Mesenchymal stem cell (in vitro differentiated cells and primary cell): ENCODE results near the gene ZWILCH.

Experiments
- DNase-seq: peaks from one replicate; pipeline ENCODE4 v3.0.0-alpha.2; 2013
- H2AFZ ChIP-seq: one replicate; pipeline ENCODE4 v1.6.1; 2013; ENCODE audit warnings: low read depth, mild to moderate bottlenecking, control low read depth, inconsistent platforms, low read length, moderate library complexity
- H2AK5ac ChIP-seq: 2 replicates; pipeline ENCODE4 v1.6.1; 2013; ENCODE audit warnings: low read length, moderate library complexity, mild to moderate bottlenecking, inconsistent platforms; ENCODE audit not compliant: severe bottlenecking
- H2BK120ac ChIP-seq: one replicate; pipeline ENCODE4 v1.6.1; 2013; ENCODE audit warnings: low read depth, mild to moderate bottlenecking, inconsistent platforms, low read length, moderate library complexity
- H2BK12ac ChIP-seq, 2 experiments: one replicate each; pipeline ENCODE4 v1.6.1; 2013; ENCODE audit warnings: inconsistent platforms in 2 of 2, low read length in 2 of 2, mild to moderate bottlenecking in 2 of 2, moderate library complexity in 2 of 2, control low read depth in 1 of 2
- H2BK15ac ChIP-seq: one replicate; pipeline ENCODE4 v1.6.1; 2013; ENCODE audit warnings: mild to moderate bottlenecking, low read depth, inconsistent platforms; ENCODE audit not compliant: poor library complexity, severe bottlenecking
- H2BK5ac ChIP-seq: 2 replicates; pipeline ENCODE4 v1.6.1; 2013; ENCODE audit warnings: low read depth, mild to moderate bottlenecking, low read length, control low read depth, inconsistent platforms; ENCODE audit not compliant: poor library complexity, severe bottlenecking
- H3K14ac ChIP-seq, 2 experiments: one replicate each; pipeline ENCODE4 v1.6.1; 2013; ENCODE audit warnings: inconsistent platforms in 2 of 2, low read length in 2 of 2, control low read depth in 1 of 2, mild to moderate bottlenecking in 1 of 2, moderate library complexity in 1 of 2
- H3K18ac ChIP-seq, 2 experiments: one replicate each; pipeline ENCODE4 v1.6.1; 2013; ENCODE audit warnings: inconsistent platforms in 2 of 2, low read length in 2 of 2, control low read depth in 1 of 2, low read depth in 1 of 2, mild to moderate bottlenecking in 1 of 2
- H3K23ac ChIP-seq, 2 experiments: one replicate each; pipeline ENCODE4 v1.6.1; 2013; ENCODE audit warnings: inconsistent platforms in 2 of 2, low read length in 2 of 2, mild to moderate bottlenecking in 2 of 2, moderate library complexity in 2 of 2, control low read depth in 1 of 2
- H3K27ac ChIP-seq: 2 replicates; pipeline ENCODE4 v1.5.1; 2013; ENCODE audit warnings: mild to moderate bottlenecking, moderate library complexity, low read length, control low read depth, inconsistent platforms; ENCODE audit not compliant: poor library complexity, severe bottlenecking
- H3K27me3 ChIP-seq, 2 experiments: 2 replicates each; pipeline versions ENCODE4 v1.6.1 to v1.7.0; 2013; ENCODE audit warnings: low read length in 2 of 2, mild to moderate bottlenecking in 2 of 2, moderate library complexity in 2 of 2, control low read depth in 1 of 2, inconsistent platforms in 1 of 2; ENCODE audit not compliant: control insufficient read depth in 1 of 2, insufficient read depth in 1 of 2
- H3K36me3 ChIP-seq, 2 experiments: 2 replicates each; pipeline versions ENCODE4 v1.6.1 to v1.7.0; 2013; ENCODE audit warnings: low read length in 2 of 2, control low read depth in 1 of 2, inconsistent platforms in 1 of 2, low read depth in 1 of 2, mild to moderate bottlenecking in 1 of 2; ENCODE audit not compliant: insufficient read depth in 2 of 2, control insufficient read depth in 1 of 2
- H3K4ac ChIP-seq, 2 experiments: one replicate each; pipeline ENCODE4 v1.6.1; 2013; ENCODE audit warnings: inconsistent platforms in 2 of 2, low read length in 2 of 2, mild to moderate bottlenecking in 2 of 2, moderate library complexity in 2 of 2, control low read depth in 1 of 2, low read depth in 1 of 2
- H3K4me1 ChIP-seq: 2 replicates; pipeline ENCODE4 v1.6.1; 2013; ENCODE audit warnings: low read depth, low read length, control low read depth; ENCODE audit not compliant: control insufficient read depth, insufficient read depth
- H3K4me2 ChIP-seq: 2 replicates; pipeline ENCODE4 v1.6.1; 2013; ENCODE audit warnings: low read length, mild to moderate bottlenecking, inconsistent platforms; ENCODE audit not compliant: poor library complexity, severe bottlenecking
- H3K4me3 ChIP-seq, 2 experiments: 2 replicates each; pipeline versions ENCODE4 v1.5.1 to v1.7.0; 2013; ENCODE audit warnings: low read length in 2 of 2, mild to moderate bottlenecking in 2 of 2, control low read depth in 1 of 2, low read depth in 1 of 2; ENCODE audit not compliant: insufficient read depth in 1 of 2
- H3K79me1 ChIP-seq: replicated peaks from 2 replicates; pipeline ENCODE4 v1.6.1; 2013; ENCODE audit warnings: mild to moderate bottlenecking, control low read depth, low read length, inconsistent platforms; ENCODE audit not compliant: poor library complexity, severe bottlenecking
- H3K9ac ChIP-seq: 2 replicates; pipeline ENCODE4 v1.7.0; 2013; ENCODE audit warnings: mild to moderate bottlenecking, low read length, moderate library complexity
- H3K9me3 ChIP-seq: 2 replicates; pipeline ENCODE4 v1.7.0; 2013; ENCODE audit warnings: mild to moderate bottlenecking, low read length; ENCODE audit not compliant: control insufficient read depth
- H4K8ac ChIP-seq: one replicate; pipeline ENCODE4 v1.6.1; 2013; ENCODE audit warnings: inconsistent platforms, mild to moderate bottlenecking, low read length, moderate library complexity
- H4K91ac ChIP-seq: one replicate; pipeline ENCODE4 v1.6.1; 2013; ENCODE audit warnings: mild to moderate bottlenecking, low read length, inconsistent platforms
- WGBS: methylation state at CpG from one replicate; pipeline ENCODE4 v1.1.7; 2013; ENCODE audit warnings: mixed read lengths; 5-methylcytosine and 5-hydroxymethylcytosine counted together

The ZWILCH gene

DNA sequence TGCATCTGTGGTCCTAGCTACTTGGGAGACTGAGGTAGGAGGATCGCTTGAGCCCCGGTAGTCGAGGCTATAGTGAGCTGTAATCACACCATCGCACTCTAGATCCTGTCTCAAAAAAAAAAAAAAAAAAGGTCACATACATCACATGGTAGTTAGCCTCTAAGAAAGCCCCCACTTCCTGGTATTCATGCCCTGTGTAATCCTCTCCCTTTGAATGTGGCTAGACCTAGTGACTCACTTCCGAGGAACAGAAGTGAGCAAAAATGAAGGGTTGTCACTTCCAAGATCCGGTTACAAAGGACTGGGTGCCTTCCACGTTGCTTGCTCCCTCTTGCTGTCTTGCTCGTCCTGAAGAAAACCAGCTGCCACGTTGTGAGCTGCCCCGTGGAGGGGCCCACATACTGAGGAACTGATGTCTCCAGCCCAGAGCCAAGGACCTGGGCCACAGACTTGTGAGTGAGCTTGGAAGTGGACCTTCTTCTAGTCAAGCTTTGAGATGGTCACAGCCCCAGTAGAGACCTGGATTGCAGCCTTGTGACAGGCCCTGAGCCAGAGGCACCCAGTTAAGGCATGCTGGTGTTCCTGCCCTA, 73.3 kb downstream of the ZWILCH start:
- no peak overlapping the region for H2BK5ac ChIP-seq
- DNase-seq: peak; percentile 70
- H3K4me2 ChIP-seq: no peak overlapping the region
- peak overlapping the region; percentile 8 for H2AFZ ChIP-seq
- H4K8ac ChIP-seq: peak overlapping the region; percentile 35
- no peak overlapping the region for H4K91ac ChIP-seq
- H3K4ac ChIP-seq: no peak overlapping the region
- no peak overlapping the region for H2BK120ac ChIP-seq
- H3K18ac ChIP-seq: peak overlapping the region in 1 of 2 experiments; percentile 42
- H3K36me3 ChIP-seq: no peaks in the 10 kb centered on the region
- no peak overlapping the region for H3K23ac ChIP-seq
- H2BK15ac ChIP-seq: no peak overlapping the region
- H3K79me1 ChIP-seq: no peaks in the 10 kb centered on the region
- no peak overlapping the region for H2AK5ac ChIP-seq
- peak overlapping the region in 1 of 2 experiments; percentile 76 for H2BK12ac ChIP-seq
- peak overlapping the region in 1 of 2 experiments; percentile 35 for H3K14ac ChIP-seq
- no peaks in the 10 kb centered on the region for H3K27me3 ChIP-seq
- 59% methylated on average over 10 of the region's 10 CpGs for WGBS
- peaks cover 8% of the 10 kb centered on the region for H3K4me1 ChIP-seq
- H3K4me3 ChIP-seq: no peak overlapping the region
- no peak overlapping the region for H3K27ac ChIP-seq
- H3K9ac ChIP-seq: no peak overlapping the region
- H3K9me3 ChIP-seq: no peaks in the 10 kb centered on the region

DNA sequence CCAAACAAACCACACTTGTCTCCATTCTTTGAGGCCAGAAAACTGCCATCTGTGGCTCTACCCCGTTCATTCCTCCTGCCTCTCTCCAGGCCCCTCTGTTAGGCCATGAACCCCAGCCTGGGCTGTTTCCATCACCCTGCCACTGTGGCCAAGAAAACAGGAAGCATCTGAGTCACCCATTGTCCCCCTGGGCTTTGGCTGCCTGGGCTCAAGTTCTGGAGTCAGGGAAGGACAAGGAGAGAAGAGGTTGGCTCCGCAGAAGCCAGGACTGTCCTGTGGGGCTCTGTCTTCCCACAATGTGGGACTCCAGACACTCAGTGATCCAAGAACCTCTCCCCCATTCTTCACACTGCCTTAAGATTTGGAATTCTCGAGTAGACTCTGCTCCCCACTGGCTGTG, 75.5 kb downstream of the ZWILCH start:
- peak overlapping the region in 1 of 2 experiments; percentile 22 for H3K18ac ChIP-seq
- H3K79me1 ChIP-seq: no peaks in the 10 kb centered on the region
- no peak overlapping the region for H2BK12ac ChIP-seq
- H2BK5ac ChIP-seq: no peak overlapping the region
- no peak overlapping the region for H4K91ac ChIP-seq
- H3K4me1 ChIP-seq: peaks cover 5% of the 10 kb centered on the region
- H3K9me3 ChIP-seq: no peaks in the 10 kb centered on the region
- 76% methylated on average over 2 of the region's 3 CpGs for WGBS
- no peak overlapping the region for H2BK15ac ChIP-seq
- H3K27me3 ChIP-seq: no peaks in the 10 kb centered on the region
- H3K27ac ChIP-seq: no peak overlapping the region
- no peaks in the 10 kb centered on the region for H3K36me3 ChIP-seq
- H3K4me3 ChIP-seq: peak overlapping the region in 1 of 2 experiments; percentile 32
- peak overlapping the region in 1 of 2 experiments; percentile 67 for H3K4ac ChIP-seq
- no peak overlapping the region for H2AK5ac ChIP-seq
- peak overlapping the region; percentile 40 for H3K9ac ChIP-seq
- no peak overlapping the region for H3K14ac ChIP-seq
- no peak overlapping the region for H3K4me2 ChIP-seq
- H4K8ac ChIP-seq: no peak overlapping the region
- peak; percentile 36 for DNase-seq
- no peak overlapping the region for H2AFZ ChIP-seq
- no peak overlapping the region for H2BK120ac ChIP-seq
- no peak overlapping the region for H3K23ac ChIP-seq

DNA sequence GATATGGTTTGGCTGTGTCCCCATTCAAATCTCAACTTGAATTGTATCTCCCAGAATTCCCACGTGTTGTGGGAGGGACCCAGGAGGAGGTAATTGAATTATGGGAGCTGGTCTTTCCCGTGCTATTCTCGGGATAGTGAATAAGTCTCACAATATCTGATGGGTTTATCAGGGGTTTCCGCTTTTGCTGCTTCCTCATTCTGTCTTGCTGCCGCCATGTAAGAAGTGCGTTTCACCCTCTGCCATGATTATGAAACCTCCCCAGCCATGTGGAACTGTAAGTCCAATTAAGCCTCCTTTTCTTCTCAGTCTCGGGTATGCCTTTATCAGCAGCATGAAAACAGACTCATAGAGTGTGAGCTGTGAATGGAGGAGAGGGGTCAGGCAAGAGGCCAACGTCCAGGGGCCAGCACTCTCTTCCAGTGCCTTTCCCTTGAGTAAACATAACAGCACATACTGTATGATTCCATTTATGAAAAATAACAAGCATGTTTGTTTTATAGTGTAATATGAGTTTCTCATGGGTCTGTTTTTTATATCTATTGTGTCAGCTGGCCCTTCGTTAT, 76.9 kb downstream of the ZWILCH start:
- H3K18ac ChIP-seq: no peak overlapping the region
- H2AK5ac ChIP-seq: no peak overlapping the region
- no peak overlapping the region for H2BK12ac ChIP-seq
- no peak overlapping the region for H3K14ac ChIP-seq
- H3K4ac ChIP-seq: no peak overlapping the region
- peak overlapping the region in 1 of 2 experiments; percentile 36 for H3K4me3 ChIP-seq
- no peak overlapping the region for H2AFZ ChIP-seq
- no peaks in the 10 kb centered on the region for H3K36me3 ChIP-seq
- H3K9me3 ChIP-seq: no peaks in the 10 kb centered on the region
- H3K23ac ChIP-seq: no peak overlapping the region
- H3K79me1 ChIP-seq: no peaks in the 10 kb centered on the region
- WGBS: 92% methylated on average over 7 of the region's 9 CpGs
- no peak overlapping the region for H3K27ac ChIP-seq
- H3K4me2 ChIP-seq: no peak overlapping the region
- H3K27me3 ChIP-seq: peaks cover 0 to 7% of the 10 kb centered on the region in 2 experiments
- peak; percentile 5 for DNase-seq
- H4K8ac ChIP-seq: peak overlapping the region; percentile 7
- H3K4me1 ChIP-seq: peaks cover 5% of the 10 kb centered on the region
- no peak overlapping the region for H2BK5ac ChIP-seq
- no peak overlapping the region for H2BK120ac ChIP-seq
- no peak overlapping the region for H4K91ac ChIP-seq
- H2BK15ac ChIP-seq: no peak overlapping the region
- H3K9ac ChIP-seq: no peak overlapping the region

DNA sequence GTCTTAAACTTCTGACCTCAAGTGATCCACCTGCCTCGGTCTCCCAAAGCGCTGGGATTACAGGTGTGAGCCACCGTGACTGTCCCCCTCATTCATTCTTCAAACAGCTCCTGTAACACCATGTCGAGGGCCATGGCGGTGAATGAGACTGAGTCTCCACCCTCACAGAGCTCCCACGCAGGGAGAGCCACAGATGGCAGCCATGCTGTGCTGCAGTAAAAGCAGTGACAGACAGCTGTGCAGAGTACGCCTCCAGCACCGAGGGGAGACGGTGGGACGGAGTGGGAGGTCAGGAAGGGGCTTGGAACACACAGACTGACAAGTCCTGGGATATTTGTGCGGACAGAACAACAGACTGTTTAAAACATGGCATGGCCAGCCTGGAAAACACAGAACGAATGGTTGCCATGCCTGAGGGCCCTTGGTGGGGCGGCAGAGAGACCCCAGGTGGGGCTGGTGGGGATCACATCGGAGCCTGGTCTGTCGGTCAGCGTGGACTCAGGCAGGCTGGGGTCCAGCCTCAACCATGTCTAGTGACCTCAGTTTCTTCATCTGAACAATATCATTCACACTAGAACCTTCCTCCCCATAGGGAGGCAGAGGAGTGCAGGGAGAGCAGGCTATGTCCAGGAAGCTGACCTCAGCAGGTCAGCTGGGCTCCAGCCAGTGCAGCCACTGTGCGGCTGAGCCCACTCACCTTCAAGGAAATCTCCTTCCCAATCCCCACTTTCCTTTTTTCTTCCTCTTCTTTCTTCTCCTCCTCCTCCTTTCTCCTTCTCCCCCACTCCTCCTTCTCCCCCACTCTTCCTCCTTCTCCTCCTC, 81.2 kb downstream of the ZWILCH start:
- no peak overlapping the region for H3K4ac ChIP-seq
- no peak overlapping the region for H2BK12ac ChIP-seq
- H2AFZ ChIP-seq: no peak overlapping the region
- WGBS: 82% methylated on average over 14 of the region's 17 CpGs
- no peaks in the 10 kb centered on the region for H3K9me3 ChIP-seq
- H2BK15ac ChIP-seq: peak overlapping the region; percentile 97
- no peak overlapping the region for H3K9ac ChIP-seq
- no peak overlapping the region for H3K14ac ChIP-seq
- H4K91ac ChIP-seq: no peak overlapping the region
- peaks cover 15 to 38% of the 10 kb centered on the region in 2 experiments for H3K27me3 ChIP-seq
- H2AK5ac ChIP-seq: no peak overlapping the region
- H3K4me3 ChIP-seq: no peak overlapping the region
- H3K79me1 ChIP-seq: no peaks in the 10 kb centered on the region
- no peak overlapping the region for H2BK120ac ChIP-seq
- no peak overlapping the region for H3K23ac ChIP-seq
- H3K27ac ChIP-seq: no peak overlapping the region
- no peak overlapping the region for H2BK5ac ChIP-seq
- H4K8ac ChIP-seq: no peak overlapping the region
- H3K18ac ChIP-seq: no peak overlapping the region
- no peak for DNase-seq
- no peaks in the 10 kb centered on the region for H3K4me1 ChIP-seq
- H3K4me2 ChIP-seq: no peak overlapping the region
- H3K36me3 ChIP-seq: no peaks in the 10 kb centered on the region
